Prostate gland (tissue), 2 donors: ENCODE measurements around the gene POU2F1. TPM values are rescaled to one million over a fixed set of nuclear protein-coding genes. Genes with fewer than 3 reads are reported as not detected.

Source experiments
- DNase-seq: peaks from one replicate; pipeline ENCODE4 v3.0.0-alpha.2; 2019; ENCODE audit warnings: low spot score
- H3K27ac ChIP-seq, 2 donors: fragments of 200-600 bp; sonication (generic); 2 replicates each; pipeline ENCODE4 v1.5.1; 2017 to 2019
- H3K27me3 ChIP-seq: fragments of 200-600 bp; sonication (generic); replicated peaks from 2 replicates; pipeline ENCODE4 v1.5.1; 2019; ENCODE audit not compliant: insufficient read depth
- H3K36me3 ChIP-seq, 2 donors: fragments of 200-600 bp; sonication (generic); 1 replicate in 1 of 2; 2 replicates in 1 of 2; pipeline versions ENCODE4 v1.5.1 to v1.8.1; 2017 to 2019
- H3K4me1 ChIP-seq: fragments of 200-600 bp; sonication (generic); replicated peaks from 2 replicates; pipeline ENCODE4 v1.5.1; 2019
- H3K4me3 ChIP-seq, 2 donors: fragments of 200-600 bp; sonication (generic); 2 replicates each; pipeline ENCODE4 v1.5.1; 2017 to 2019
- H3K9me3 ChIP-seq: fragments of 200-600 bp; sonication (generic); 2 replicates; pipeline ENCODE4 v1.5.1; 2017
- CTCF ChIP-seq, 4 experiments: fragments of 200-600 bp in 2 of 4; fragments of 450-650 bp in 2 of 4; sonication (generic) in 2 of 4; IDR thresholded peaks; 1 replicate in 3 of 4; 2 replicates in 1 of 4; pipeline ENCODE4 v1.5.1; 2016 to 2019; ENCODE audit warnings: antibody characterized with exemption in 4 of 4, mild to moderate bottlenecking in 2 of 4, moderate library complexity in 2 of 4
- POLR2A ChIP-seq: fragments of 450-650 bp; IDR thresholded peaks from one replicate; pipeline ENCODE4 v1.6.1; 2016; ENCODE audit warnings: antibody characterized with exemption, mild to moderate bottlenecking
- POLR2AphosphoS5 ChIP-seq: sonication (generic); formaldehyde crosslinking; IDR thresholded peaks from one replicate; pipeline ENCODE4 v1.6.1; 2017; ENCODE audit warnings: antibody characterized with exemption
- WGBS: methylation state at CpG from one replicate; pipeline ENCODE4 v1.1.5; 2018; 5-methylcytosine and 5-hydroxymethylcytosine counted together
- intact Hi-C: fragments of 100-400 bp; cut with DNase I; formaldehyde crosslinking; loops from one replicate; pipeline ENCODE4 v1.14.2; 2022
- total RNA-seq, 2 donors: library from RNA; depleted of rRNA; stranded (reverse); fragments of >200 nt; gene quantifications; one replicate each; pipeline ENCODE4 v1.1.0, GENCODE V29; 2016

The POU2F1 gene
- total RNA-seq, 2 donors from 2014 or later = 10.9 to 26.6 TPM

GRCh38 chr1:167278497-167278896 lies 57.8 kb downstream of the POU2F1 start:
- WGBS = 47% methylated on average over 5 of the region's 5 CpGs
- H3K36me3 ChIP-seq = no peaks in the 10 kb centered on the region

GRCh38 chr1:167280912-167281311 lies 60.2 kb downstream of the POU2F1 start:
- H3K27me3 ChIP-seq = no peaks in the 10 kb centered on the region
- H3K36me3 ChIP-seq = no peaks in the 10 kb centered on the region
- H3K27ac ChIP-seq = no peak overlapping the region
- intact Hi-C loops = no loop called here
- 95% methylated on average over 3 of the region's 3 CpGs for WGBS
- TF ChIP-seq CTCF (IDR thresholded peaks at IDR 0.05) (no peak), POLR2A (no peak), POLR2AphosphoS5 (no peak)
- H3K9me3 ChIP-seq = no peaks in the 10 kb centered on the region
- H3K4me3 ChIP-seq = no peak overlapping the region
- no peaks in the 10 kb centered on the region for H3K4me1 ChIP-seq
- DNase-seq = no peak

More at GRCh38 chr1:167278497-167278896, 57.8 kb downstream of the POU2F1 start:
- no peak for DNase-seq
- Histone ChIP-seq H3K27me3 (no peaks in the 10 kb centered on the region), H3K4me1 (no peaks in the 10 kb centered on the region), H3K4me3 (no peak overlapping the region), H3K27ac (no peak overlapping the region), H3K9me3 (no peaks in the 10 kb centered on the region)
- intact Hi-C loops = no loop called here
- no peak for TF ChIP-seq POLR2A
- no peak for TF ChIP-seq POLR2AphosphoS5
- no peak for TF ChIP-seq CTCF (IDR thresholded peaks at IDR 0.05)

- DNase-seq = no peak
- no peaks in the 10 kb centered on the region for H3K36me3 ChIP-seq
- intact Hi-C loops = no loop called here
- 53% methylated on average over 3 of the region's 3 CpGs for WGBS
- H3K4me1 ChIP-seq = no peaks in the 10 kb centered on the region
- no peaks in the 10 kb centered on the region for H3K9me3 ChIP-seq
- no peak for TF ChIP-seq POLR2A
- no peak for TF ChIP-seq POLR2AphosphoS5
- TF ChIP-seq CTCF (IDR thresholded peaks at IDR 0.05) = no peak
- H3K4me3 ChIP-seq = no peak overlapping the region
- H3K27ac ChIP-seq = no peak overlapping the region
- H3K27me3 ChIP-seq = no peaks in the 10 kb centered on the region
These were observed 67.8 kb downstream of the POU2F1 start for GRCh38 chr1:167288390-167289074.

- WGBS = 44% methylated on average over 1 of the region's 1 CpG
- H3K27ac ChIP-seq = no peak overlapping the region
- H3K36me3 ChIP-seq = no peaks in the 10 kb centered on the region
- no peak for DNase-seq
- TF ChIP-seq CTCF (IDR thresholded peaks at IDR 0.05) = no peak
- no peak for TF ChIP-seq POLR2A
- no peak for TF ChIP-seq POLR2AphosphoS5
- intact Hi-C loops = no loop called here
- H3K27me3 ChIP-seq = no peaks in the 10 kb centered on the region
- no peaks in the 10 kb centered on the region for H3K4me1 ChIP-seq
- no peaks in the 10 kb centered on the region for H3K9me3 ChIP-seq
- no peak overlapping the region for H3K4me3 ChIP-seq
These were observed 68.4 kb downstream of the POU2F1 start for GRCh38 chr1:167289075-167289442.

GRCh38 chr1:167289966-167290365 lies 69.3 kb downstream of the POU2F1 start:
- WGBS = 92% methylated on average over 5 of the region's 5 CpGs

More at GRCh38 chr1:167289966-167290365, 69.3 kb downstream of the POU2F1 start:
- Histone ChIP-seq H3K4me1 (no peaks in the 10 kb centered on the region), H3K27me3 (no peaks in the 10 kb centered on the region), H3K9me3 (no peaks in the 10 kb centered on the region), H3K27ac (no peak overlapping the region), H3K4me3 (no peak overlapping the region), H3K36me3 (no peaks in the 10 kb centered on the region)
- DNase-seq = no peak
- TF ChIP-seq POLR2AphosphoS5 (no peak), CTCF (IDR thresholded peaks at IDR 0.05) (no peak), POLR2A (no peak)
- intact Hi-C loops = no loop called here
